ENCODE results near the gene HMCES. TPM values are rescaled to one million over a fixed set of nuclear protein-coding genes. Genes with fewer than 3 reads are reported as not detected.

HMCES gene
- total RNA-seq, 1 donor from 2014 or later = 36.4 TPM

- Mint-ChIP-seq H3K27me3 (ENCODE audit: unreplicated experiment) (peaks cover 5% of the 10 kb centered on the region), H3K36me3 (ENCODE audit: low read depth, unreplicated experiment) (peaks cover 62% of the 10 kb centered on the region), H3K9me3 (ENCODE audit: unreplicated experiment) (no peaks in the 10 kb centered on the region), H3K27ac (ENCODE audit: unreplicated experiment) (no peak overlapping the region), H3K4me3 (ENCODE audit: unreplicated experiment) (peak overlapping the region; percentile 15), H3K4me1 (ENCODE audit: unreplicated experiment) (no peaks in the 10 kb centered on the region)
- no peak for DNase-seq (ENCODE audit: low spot score)
- no peak for TF ChIP-seq CTCF (IDR thresholded peaks at IDR 0.05; ENCODE audit: unreplicated experiment)
These were observed 12.0 kb upstream of the HMCES start for GRCh38 chr3:129266651-129267050.

GRCh38 chr3:129268396-129268795 lies 10.3 kb upstream of the HMCES start:
- Mint-ChIP-seq H3K27ac (ENCODE audit: unreplicated experiment) (no peak overlapping the region), H3K4me3 (ENCODE audit: unreplicated experiment) (no peak overlapping the region), H3K4me1 (ENCODE audit: unreplicated experiment) (no peaks in the 10 kb centered on the region), H3K27me3 (ENCODE audit: unreplicated experiment) (peaks cover 3% of the 10 kb centered on the region), H3K9me3 (ENCODE audit: unreplicated experiment) (no peaks in the 10 kb centered on the region), H3K36me3 (ENCODE audit: low read depth, unreplicated experiment) (peaks cover 57% of the 10 kb centered on the region)
- DNase-seq (ENCODE audit: low spot score) = no peak
- TF ChIP-seq CTCF (IDR thresholded peaks at IDR 0.05; ENCODE audit: unreplicated experiment) = no peak

- no peak for TF ChIP-seq CTCF (IDR thresholded peaks at IDR 0.05; ENCODE audit: unreplicated experiment)
- peak overlapping the region; percentile 33 for H3K4me3 Mint-ChIP-seq (ENCODE audit: unreplicated experiment)
- peaks cover 3% of the 10 kb centered on the region for H3K27me3 Mint-ChIP-seq (ENCODE audit: unreplicated experiment)
- H3K4me1 Mint-ChIP-seq (ENCODE audit: unreplicated experiment) = no peaks in the 10 kb centered on the region
- H3K36me3 Mint-ChIP-seq (ENCODE audit: low read depth, unreplicated experiment) = peaks cover 68% of the 10 kb centered on the region
- no peaks in the 10 kb centered on the region for H3K9me3 Mint-ChIP-seq (ENCODE audit: unreplicated experiment)
- H3K27ac Mint-ChIP-seq (ENCODE audit: unreplicated experiment) = no peak overlapping the region
- DNase-seq (ENCODE audit: low spot score) = no peak
These were observed 7.0 kb upstream of the HMCES start for GRCh38 chr3:129271674-129272073.

GRCh38 chr3:129276385-129276784 lies 2.3 kb upstream of the HMCES start:
- Mint-ChIP-seq H3K36me3 (ENCODE audit: low read depth, unreplicated experiment) (peaks cover 45% of the 10 kb centered on the region), H3K27me3 (ENCODE audit: unreplicated experiment) (peaks cover 6% of the 10 kb centered on the region)

GRCh38 chr3:129277829-129278271 lies 820 bp upstream of the HMCES start:
- peak; percentile 5 for DNase-seq (ENCODE audit: low spot score)
- H3K27me3 Mint-ChIP-seq (ENCODE audit: unreplicated experiment) = peaks cover 6% of the 10 kb centered on the region
- peak overlapping the region; percentile 94 for H3K4me3 Mint-ChIP-seq (ENCODE audit: unreplicated experiment)
- peaks cover 16% of the 10 kb centered on the region for H3K4me1 Mint-ChIP-seq (ENCODE audit: unreplicated experiment)
- H3K9me3 Mint-ChIP-seq (ENCODE audit: unreplicated experiment) = no peaks in the 10 kb centered on the region
- peaks cover 44% of the 10 kb centered on the region for H3K36me3 Mint-ChIP-seq (ENCODE audit: low read depth, unreplicated experiment)
- peak overlapping the region; percentile 88 for H3K27ac Mint-ChIP-seq (ENCODE audit: unreplicated experiment)
- no peak for TF ChIP-seq CTCF (IDR thresholded peaks at IDR 0.05; ENCODE audit: unreplicated experiment)

More at GRCh38 chr3:129276385-129276784, 2.3 kb upstream of the HMCES start:
- Mint-ChIP-seq H3K4me1 (ENCODE audit: unreplicated experiment) (peaks cover 16% of the 10 kb centered on the region), H3K27ac (ENCODE audit: unreplicated experiment) (no peak overlapping the region), H3K4me3 (ENCODE audit: unreplicated experiment) (no peak overlapping the region), H3K9me3 (ENCODE audit: unreplicated experiment) (no peaks in the 10 kb centered on the region)
- no peak for DNase-seq (ENCODE audit: low spot score)
- TF ChIP-seq CTCF (IDR thresholded peaks at IDR 0.05; ENCODE audit: unreplicated experiment) = no peak
